WTC11 (cell line): ENCODE results near the gene ARHGAP26. TPM values are rescaled to one million over a fixed set of nuclear protein-coding genes. Genes with fewer than 3 reads are reported as not detected.

Source experiments
- ATAC-seq: fragments of 200-7000 bp; cut with Tn5 transposase; 2 replicates; pipeline ENCODE4 v1.10.0; 2021; ENCODE audit warnings: mild to moderate bottlenecking, moderate library complexity
- CTCF ChIA-PET: fragments of 300-600 bp; sonication (Branson Sonifier 250); formaldehyde crosslinking; loops from one replicate; lab custom pipeline; 2021; ENCODE audit warnings: antibody characterized with exemption; lab: Charles Lee
- POLR2A ChIA-PET: fragments of 350-600 bp; sonication (Branson Sonifier 250); formaldehyde crosslinking; loops from one replicate; lab custom pipeline; 2021; ENCODE audit warnings: antibody characterized with exemption; lab: Charles Lee
- DNase-seq: peaks from one replicate; pipeline ENCODE4 v3.0.0; 2021; ENCODE audit warnings: low spot score
- H3K27ac Mint-ChIP-seq: 2 replicates; pipeline ENCODE4 v1.8.0; 2021; ENCODE audit warnings: mixed read lengths
- H3K27me3 Mint-ChIP-seq: 2 replicates; pipeline ENCODE4 v1.8.0; 2021; ENCODE audit warnings: low read depth, mild to moderate bottlenecking, moderate library complexity, mixed read lengths
- H3K36me3 Mint-ChIP-seq: 2 replicates; pipeline ENCODE4 v1.8.0; 2021; ENCODE audit warnings: mixed read lengths
- H3K4me1 Mint-ChIP-seq: 2 replicates; pipeline ENCODE4 v1.8.0; 2022; ENCODE audit warnings: mixed read lengths
- H3K4me3 Mint-ChIP-seq: 2 replicates; pipeline ENCODE4 v1.8.0; 2021; ENCODE audit warnings: mild to moderate bottlenecking, moderate library complexity, mixed read lengths
- H3K9me3 Mint-ChIP-seq: 2 replicates; pipeline ENCODE4 v1.8.0; 2021; ENCODE audit warnings: mixed read lengths
- ATF1 ChIP-seq: sonication (generic); formaldehyde crosslinking; IDR thresholded peaks from 2 replicates; pipeline ENCODE4 v1.8.1; 2023; ENCODE audit warnings: mild to moderate bottlenecking, moderate library complexity, missing genetic modification reagents
- ATF2 ChIP-seq: sonication (generic); formaldehyde crosslinking; IDR thresholded peaks from 2 replicates; pipeline ENCODE4 v1.8.1; 2022; ENCODE audit warnings: low read depth, missing genetic modification reagents, borderline replicate concordance
- CTCF ChIP-seq: fragments of 200-600 bp; IDR thresholded peaks from 2 replicates; pipeline ENCODE4 v1.8.0; 2022; ENCODE audit warnings: antibody characterized with exemption
- ERG ChIP-seq: fragments of 250-450 bp; sonication (Bioruptor Pico); IDR thresholded peaks from 2 replicates; pipeline ENCODE4 v1.8.0; 2021; ENCODE audit warnings: mild to moderate bottlenecking
- ESRRA ChIP-seq: sonication (generic); formaldehyde crosslinking; IDR thresholded peaks from 2 replicates; pipeline ENCODE4 v1.8.1; 2022; ENCODE audit warnings: mild to moderate bottlenecking, missing genetic modification reagents, borderline replicate concordance
- HMGA2 ChIP-seq: fragments of 250-450 bp; sonication (Bioruptor Pico); IDR thresholded peaks from 2 replicates; pipeline ENCODE4 v1.4.0; 2021; ENCODE audit warnings: mild to moderate bottlenecking, moderate library complexity
- IRF2 ChIP-seq: sonication (generic); formaldehyde crosslinking; IDR thresholded peaks from 2 replicates; pipeline ENCODE4 v1.8.0; 2022; ENCODE audit warnings: low read depth, missing genetic modification reagents, borderline replicate concordance
- JAZF1 ChIP-seq: fragments of 250-450 bp; sonication (Bioruptor Pico); IDR thresholded peaks from 2 replicates; pipeline ENCODE4 v1.9.0; 2021; ENCODE audit warnings: moderate library complexity, mild to moderate bottlenecking, inconsistent platforms
- KAT7 ChIP-seq: sonication (generic); formaldehyde crosslinking; IDR thresholded peaks from 2 replicates; pipeline ENCODE4 v1.8.1; 2023; ENCODE audit warnings: missing genetic modification reagents, mild to moderate bottlenecking, borderline replicate concordance
- NFATC4 ChIP-seq: fragments of 250-450 bp; sonication (Bioruptor Pico); IDR thresholded peaks from 2 replicates; pipeline ENCODE4 v1.9.0; 2021; ENCODE audit warnings: mild to moderate bottlenecking
- NFYB ChIP-seq: sonication (generic); formaldehyde crosslinking; conservative IDR thresholded peaks from 2 replicates; pipeline ENCODE4 v1.8.0; 2022; ENCODE audit warnings: low read depth, missing genetic modification reagents
- OVOL2 ChIP-seq: fragments of 250-450 bp; sonication (Bioruptor Pico); IDR thresholded peaks from 2 replicates; pipeline ENCODE4 v1.9.0; 2021; ENCODE audit warnings: mild to moderate bottlenecking, borderline replicate concordance
- SMAD3 ChIP-seq: sonication (generic); formaldehyde crosslinking; IDR thresholded peaks from 2 replicates; pipeline ENCODE4 v1.8.0; 2022; ENCODE audit warnings: missing genetic modification reagents, mild to moderate bottlenecking, borderline replicate concordance
- TCF7 ChIP-seq: sonication (generic); formaldehyde crosslinking; IDR thresholded peaks from 2 replicates; pipeline ENCODE4 v1.8.0; 2022; ENCODE audit warnings: mild to moderate bottlenecking, low read depth, missing genetic modification reagents, moderate library complexity
- ZNF138 ChIP-seq: sonication (generic); formaldehyde crosslinking; conservative IDR thresholded peaks from 2 replicates; pipeline ENCODE4 v1.8.1; 2022; ENCODE audit warnings: mild to moderate bottlenecking, moderate library complexity, missing genetic modification reagents
- ZNF232 ChIP-seq: sonication (generic); formaldehyde crosslinking; IDR thresholded peaks from 2 replicates; pipeline ENCODE4 v1.8.0; 2022; ENCODE audit warnings: mild to moderate bottlenecking, missing genetic modification reagents
- ZNF263 ChIP-seq: sonication (generic); formaldehyde crosslinking; IDR thresholded peaks from 2 replicates; pipeline ENCODE4 v1.8.1; 2022; ENCODE audit warnings: low read depth, mild to moderate bottlenecking, moderate library complexity, missing genetic modification reagents
- ZNF317 ChIP-seq: sonication (generic); formaldehyde crosslinking; IDR thresholded peaks from 2 replicates; pipeline ENCODE4 v1.8.1; 2023; ENCODE audit warnings: low read depth, mild to moderate bottlenecking, moderate library complexity, missing genetic modification reagents, borderline replicate concordance
- ZNF416 ChIP-seq: fragments of 250-450 bp; sonication (Bioruptor Pico); IDR thresholded peaks from 2 replicates; pipeline ENCODE4 v1.9.0; 2021; ENCODE audit warnings: mild to moderate bottlenecking, inconsistent platforms
- ZNF423 ChIP-seq: fragments of 250-450 bp; sonication (Bioruptor Pico); IDR thresholded peaks from 2 replicates; pipeline ENCODE4 v2.1.2; 2022; ENCODE audit warnings: mild to moderate bottlenecking, moderate library complexity
- ZNF671 ChIP-seq: fragments of 250-450 bp; sonication (Bioruptor Pico); IDR thresholded peaks from 2 replicates; pipeline ENCODE4 v1.8.0; 2021; ENCODE audit warnings: mild to moderate bottlenecking
- total RNA-seq: library from RNA; stranded (reverse); gene quantifications from 3 replicates; pipeline ENCODE4 v1.2.3, GENCODE V29; 2021
- TF ChIP-seq, protein P1 (sequence below): fragments of 250-450 bp; sonication (Bioruptor Pico); IDR thresholded peaks from 2 replicates; pipeline ENCODE4 v1.9.0; 2021; ENCODE audit warnings: mild to moderate bottlenecking, borderline replicate concordance

Gene ARHGAP26
- total RNA-seq, 1 experiment from 2014 or later, result 22.3 TPM

DNA sequence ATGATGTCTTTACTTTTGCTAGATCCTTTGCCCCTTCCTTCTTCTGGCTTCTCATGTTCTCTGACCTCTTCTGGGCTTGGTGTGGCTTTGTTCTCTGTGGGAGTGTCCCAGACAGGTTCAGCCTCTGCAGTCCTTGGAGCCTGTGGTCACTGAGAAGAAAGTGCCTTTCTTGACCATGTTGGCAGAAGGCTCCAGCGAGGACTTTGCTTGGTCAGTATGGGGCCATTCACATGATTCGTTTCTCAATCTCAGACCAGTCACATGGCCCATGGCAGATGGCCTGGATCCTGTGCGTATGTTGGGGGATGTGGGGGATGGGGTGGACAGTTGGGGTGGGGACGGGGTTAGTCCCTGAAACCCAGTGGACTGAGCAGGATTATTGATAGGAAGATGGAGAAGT lies 274.1 kb downstream of the ARHGAP26 start (continued):
- no peak for TF ChIP-seq ERG (CRISPR knock-in tag)
- no peak for TF ChIP-seq ZNF138 (CRISPR knock-in tag)
- no peak for TF ChIP-seq ESRRA (CRISPR knock-in tag)
- TF ChIP-seq ATF1 (CRISPR knock-in tag), result no peak
- TF ChIP-seq NFATC4, result no peak
- TF ChIP-seq CTCF, result no peak
- no peak for TF ChIP-seq NFYB (CRISPR knock-in tag)
- no peak for TF ChIP-seq ZNF317 (CRISPR knock-in tag)

- Mint-ChIP-seq H3K36me3 (peaks cover 22% of the 10 kb centered on the region), H3K27me3 (no peaks in the 10 kb centered on the region), H3K27ac (no peak overlapping the region; the same call in 1 of the 2 replicates), H3K4me3 (no peak overlapping the region), H3K4me1 (peaks cover 20% of the 10 kb centered on the region), H3K9me3 (peaks cover 5% of the 10 kb centered on the region)
- CTCF ChIA-PET, result no interaction called here
- POLR2A ChIA-PET, result no interaction called here
- DNase-seq (no peak), ATAC-seq (no peak)
- TF ChIP-seq ZNF138 (CRISPR knock-in tag), result no peak
These were observed 274.9 kb downstream of the ARHGAP26 start for GRCh38 chr5:143045062-143045461.

- H3K4me1 Mint-ChIP-seq, result peaks cover 30% of the 10 kb centered on the region
- CTCF ChIA-PET, result no interaction called here
- no peaks in the 10 kb centered on the region for H3K27me3 Mint-ChIP-seq
- H3K4me3 Mint-ChIP-seq, result no peak overlapping the region
- POLR2A ChIA-PET, result no interaction called here
- H3K27ac Mint-ChIP-seq, result no peak overlapping the region
- DNase-seq (no peak), ATAC-seq (no peak)
- H3K9me3 Mint-ChIP-seq, result peaks cover 5% of the 10 kb centered on the region
- peaks cover 22% of the 10 kb centered on the region for H3K36me3 Mint-ChIP-seq
- no peak for TF ChIP-seq HMGA2
- no peak for TF ChIP-seq NFATC4
- TF ChIP-seq TCF7 (CRISPR knock-in tag), result no peak
- TF ChIP-seq ZNF671 (CRISPR knock-in tag), result no peak
- TF ChIP-seq KAT7, result no peak
- TF ChIP-seq SMAD3 (CRISPR knock-in tag), result no peak
- TF ChIP-seq ZNF423 (CRISPR knock-in tag), result no peak
- no peak for TF ChIP-seq JAZF1
- TF ChIP-seq, protein P1, sequence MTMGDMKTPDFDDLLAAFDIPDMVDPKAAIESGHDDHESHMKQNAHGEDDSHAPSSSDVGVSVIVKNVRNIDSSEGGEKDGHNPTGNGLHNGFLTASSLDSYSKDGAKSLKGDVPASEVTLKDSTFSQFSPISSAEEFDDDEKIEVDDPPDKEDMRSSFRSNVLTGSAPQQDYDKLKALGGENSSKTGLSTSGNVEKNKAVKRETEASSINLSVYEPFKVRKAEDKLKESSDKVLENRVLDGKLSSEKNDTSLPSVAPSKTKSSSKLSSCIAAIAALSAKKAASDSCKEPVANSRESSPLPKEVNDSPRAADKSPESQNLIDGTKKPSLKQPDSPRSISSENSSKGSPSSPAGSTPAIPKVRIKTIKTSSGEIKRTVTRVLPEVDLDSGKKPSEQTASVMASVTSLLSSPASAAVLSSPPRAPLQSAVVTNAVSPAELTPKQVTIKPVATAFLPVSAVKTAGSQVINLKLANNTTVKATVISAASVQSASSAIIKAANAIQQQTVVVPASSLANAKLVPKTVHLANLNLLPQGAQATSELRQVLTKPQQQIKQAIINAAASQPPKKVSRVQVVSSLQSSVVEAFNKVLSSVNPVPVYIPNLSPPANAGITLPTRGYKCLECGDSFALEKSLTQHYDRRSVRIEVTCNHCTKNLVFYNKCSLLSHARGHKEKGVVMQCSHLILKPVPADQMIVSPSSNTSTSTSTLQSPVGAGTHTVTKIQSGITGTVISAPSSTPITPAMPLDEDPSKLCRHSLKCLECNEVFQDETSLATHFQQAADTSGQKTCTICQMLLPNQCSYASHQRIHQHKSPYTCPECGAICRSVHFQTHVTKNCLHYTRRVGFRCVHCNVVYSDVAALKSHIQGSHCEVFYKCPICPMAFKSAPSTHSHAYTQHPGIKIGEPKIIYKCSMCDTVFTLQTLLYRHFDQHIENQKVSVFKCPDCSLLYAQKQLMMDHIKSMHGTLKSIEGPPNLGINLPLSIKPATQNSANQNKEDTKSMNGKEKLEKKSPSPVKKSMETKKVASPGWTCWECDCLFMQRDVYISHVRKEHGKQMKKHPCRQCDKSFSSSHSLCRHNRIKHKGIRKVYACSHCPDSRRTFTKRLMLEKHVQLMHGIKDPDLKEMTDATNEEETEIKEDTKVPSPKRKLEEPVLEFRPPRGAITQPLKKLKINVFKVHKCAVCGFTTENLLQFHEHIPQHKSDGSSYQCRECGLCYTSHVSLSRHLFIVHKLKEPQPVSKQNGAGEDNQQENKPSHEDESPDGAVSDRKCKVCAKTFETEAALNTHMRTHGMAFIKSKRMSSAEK (CRISPR knock-in tag), result no peak
- TF ChIP-seq ZNF263 (CRISPR knock-in tag), result no peak
- no peak for TF ChIP-seq ATF2 (CRISPR knock-in tag)
- TF ChIP-seq IRF2 (CRISPR knock-in tag), result no peak
- no peak for TF ChIP-seq ZNF138 (CRISPR knock-in tag)
- no peak for TF ChIP-seq ZNF232
- TF ChIP-seq CTCF, result no peak
- TF ChIP-seq NFYB (CRISPR knock-in tag), result no peak
- TF ChIP-seq ZNF416 (CRISPR knock-in tag), result no peak
- TF ChIP-seq ATF1 (CRISPR knock-in tag), result no peak
- no peak for TF ChIP-seq OVOL2 (CRISPR knock-in tag)
These were observed 276.1 kb downstream of the ARHGAP26 start for GRCh38 chr5:143046314-143046713.
